HG03175 (cell line): ENCODE data around the gene TEX26.
"Not testable (repeated sequence)": the region's sequence is repeated elsewhere in the genome, so short reads cannot be mapped to it uniquely, and the experiment has no call there.

ENCODE experiments used
- ATAC-seq: cut with Tn5 transposase; IDR thresholded peaks from one replicate; pipeline ENCODE4 v1.9.1; 2021; ENCODE audit warnings: mild to moderate bottlenecking, moderate library complexity; ENCODE audit not compliant: unreplicated experiment

Gene TEX26

GRCh38 chr13:30918662-30919405 lies 13.6 kb upstream of the TEX26 start:
- no peak for ATAC-seq

GRCh38 chr13:30920162-30920909 lies 12.1 kb upstream of the TEX26 start:
- ATAC-seq, result no peak

GRCh38 chr13:30923418-30923817 lies 9.0 kb upstream of the TEX26 start:
- no peak for ATAC-seq

- no peak for ATAC-seq
These were observed 7.7 kb upstream of the TEX26 start for GRCh38 chr13:30924721-30925120.

- no peak for ATAC-seq
These were observed 7.0 kb upstream of the TEX26 start for GRCh38 chr13:30925429-30925828.

- ATAC-seq, result no peak
These were observed 5.7 kb upstream of the TEX26 start for GRCh38 chr13:30926781-30927180.

GRCh38 chr13:30927188-30927587 lies 5.3 kb upstream of the TEX26 start:
- ATAC-seq, result not testable (repeated sequence)

- no peak for ATAC-seq
These were observed 4.9 kb upstream of the TEX26 start for GRCh38 chr13:30927595-30927994.

GRCh38 chr13:30928978-30929377 lies 3.5 kb upstream of the TEX26 start:
- no peak for ATAC-seq

- ATAC-seq, result no peak
These were observed 856 bp downstream of the TEX26 start for GRCh38 chr13:30933354-30933670.

GRCh38 chr13:30934381-30934780 lies 1.9 kb downstream of the TEX26 start:
- ATAC-seq, result no peak

- ATAC-seq, result no peak
These were observed 2.3 kb downstream of the TEX26 start for GRCh38 chr13:30934803-30935202.

GRCh38 chr13:30936971-30937370 lies 4.5 kb downstream of the TEX26 start:
- no peak for ATAC-seq

GRCh38 chr13:30943881-30944280 lies 11.4 kb downstream of the TEX26 start:
- no peak for ATAC-seq

- ATAC-seq, result no peak
These were observed 24.9 kb downstream of the TEX26 start for GRCh38 chr13:30957258-30957943.

- no peak for ATAC-seq
These were observed 27.2 kb downstream of the TEX26 start for GRCh38 chr13:30959678-30960077.

- ATAC-seq, result no peak
These were observed 31.3 kb downstream of the TEX26 start for GRCh38 chr13:30963791-30964190.

GRCh38 chr13:30965380-30965779 lies 32.9 kb downstream of the TEX26 start:
- no peak for ATAC-seq

GRCh38 chr13:30966101-30966500 lies 33.6 kb downstream of the TEX26 start:
- ATAC-seq, result no peak

- no peak for ATAC-seq
These were observed 36.4 kb downstream of the TEX26 start for GRCh38 chr13:30968846-30969245.

GRCh38 chr13:30971575-30971974 lies 39.1 kb downstream of the TEX26 start:
- ATAC-seq, result no peak

- no peak for ATAC-seq
These were observed 40.5 kb downstream of the TEX26 start for GRCh38 chr13:30972888-30973377.
